Measurements from ENCODE around the gene MBD3L2. TPM values are rescaled to one million over a fixed set of nuclear protein-coding genes. Genes with fewer than 3 reads are reported as not detected.
"Not testable (repeated sequence)": the region's sequence is repeated elsewhere in the genome, so short reads cannot be mapped to it uniquely, and the experiment has no call there.

Gene MBD3L2
- total and polyA plus RNA-seq, 4 donors, result not detected

- H3K9me3 ChIP-seq (ENCODE audit: control insufficient read depth in 4 of 4, insufficient read depth in 3 of 4, low read length in 3 of 4); H3K27me3 ChIP-seq (ENCODE audit: control insufficient read depth in 3 of 3, insufficient read depth in 3 of 3, low read length in 2 of 3); H3K36me3 ChIP-seq (ENCODE audit: control insufficient read depth in 4 of 4, insufficient read depth in 4 of 4, low read length in 4 of 4); H3K4me1 ChIP-seq (ENCODE audit: control insufficient read depth in 5 of 5, insufficient read depth in 5 of 5, low read length in 5 of 5); H3K27ac ChIP-seq (ENCODE audit: low read depth in 1 of 2, low read length in 1 of 2); H3K9ac ChIP-seq (ENCODE audit: insufficient read depth in 1 of 2, low read length in 2 of 2); ATAC-seq (ENCODE audit: insufficient read depth, low FRiP score); H3K4me3 ChIP-seq; DNase-seq: not testable (repeated sequence)
- 11 to 38% methylated on average over 1 of the region's 2 CpGs for WGBS, 2 donors
These were observed 10.9 kb downstream of the MBD3L2 start for GRCh38 chr19:7059977-7060376.

GRCh38 chr19:7063339-7063738, 14.2 kb downstream of the MBD3L2 start:
- Histone ChIP-seq H3K36me3 (ENCODE audit: control insufficient read depth in 4 of 4, insufficient read depth in 4 of 4, low read length in 4 of 4) (no peaks in the 10 kb centered on the region), H3K9me3 (ENCODE audit: control insufficient read depth in 4 of 4, insufficient read depth in 3 of 4, low read length in 3 of 4) (no peaks in the 10 kb centered on the region), H3K27me3 (ENCODE audit: control insufficient read depth in 3 of 3, insufficient read depth in 3 of 3, low read length in 2 of 3) (no peaks in the 10 kb centered on the region), H3K4me1 (ENCODE audit: control insufficient read depth in 5 of 5, insufficient read depth in 5 of 5, low read length in 5 of 5) (no peaks in the 10 kb centered on the region), H3K9ac (ENCODE audit: insufficient read depth in 1 of 2, low read length in 2 of 2) (no peak overlapping the region), H3K4me3 (no peak overlapping the region), H3K27ac (ENCODE audit: low read depth in 1 of 2, low read length in 1 of 2) (no peak overlapping the region)
- TF ChIP-seq CTCF (IDR thresholded peaks at IDR 0.05; ENCODE audit: control extremely low read depth, extremely low read depth), result no peak
- no peak for ATAC-seq (ENCODE audit: insufficient read depth, low FRiP score)
- WGBS, 2 donors, result 73 to 84% methylated on average over 4 of the region's 4 CpGs
- no peak for DNase-seq

GRCh38 chr19:7063764-7064418, 14.8 kb downstream of the MBD3L2 start:
- Histone ChIP-seq H3K9ac (ENCODE audit: insufficient read depth in 1 of 2, low read length in 2 of 2) (no peak overlapping the region), H3K36me3 (ENCODE audit: control insufficient read depth in 4 of 4, insufficient read depth in 4 of 4, low read length in 4 of 4) (no peaks in the 10 kb centered on the region), H3K4me1 (ENCODE audit: control insufficient read depth in 5 of 5, insufficient read depth in 5 of 5, low read length in 5 of 5) (no peaks in the 10 kb centered on the region), H3K9me3 (ENCODE audit: control insufficient read depth in 4 of 4, insufficient read depth in 3 of 4, low read length in 3 of 4) (no peaks in the 10 kb centered on the region), H3K4me3 (no peak overlapping the region), H3K27me3 (ENCODE audit: control insufficient read depth in 3 of 3, insufficient read depth in 3 of 3, low read length in 2 of 3) (no peaks in the 10 kb centered on the region), H3K27ac (ENCODE audit: low read depth in 1 of 2, low read length in 1 of 2) (peak overlapping the region in 1 of 2 donors; percentile 9)
- no peak for TF ChIP-seq CTCF (IDR thresholded peaks at IDR 0.05; ENCODE audit: control extremely low read depth, extremely low read depth)
- 91 to 92% methylated on average over 9 of the region's 9 CpGs for WGBS, 2 donors
- no peak for DNase-seq
- ATAC-seq (ENCODE audit: insufficient read depth, low FRiP score), result no peak

GRCh38 chr19:7067122-7067521, 18.0 kb downstream of the MBD3L2 start:
- H3K27me3 ChIP-seq (ENCODE audit: control insufficient read depth in 3 of 3, insufficient read depth in 3 of 3, low read length in 2 of 3); H3K4me1 ChIP-seq (ENCODE audit: control insufficient read depth in 5 of 5, insufficient read depth in 5 of 5, low read length in 5 of 5); H3K9me3 ChIP-seq (ENCODE audit: control insufficient read depth in 4 of 4, insufficient read depth in 3 of 4, low read length in 3 of 4); ATAC-seq (ENCODE audit: insufficient read depth, low FRiP score); H3K4me3 ChIP-seq; H3K27ac ChIP-seq (ENCODE audit: low read depth in 1 of 2, low read length in 1 of 2); H3K36me3 ChIP-seq (ENCODE audit: control insufficient read depth in 4 of 4, insufficient read depth in 4 of 4, low read length in 4 of 4); H3K9ac ChIP-seq (ENCODE audit: insufficient read depth in 1 of 2, low read length in 2 of 2): not testable (repeated sequence)
- DNase-seq, result peak in 1 of 3 donors; percentile 21
- WGBS, 2 donors, result 62 to 67% methylated on average over 13 of the region's 13 CpGs

All from lung (tissue), 12 donors.